Peyer's patch (tissue), 4 donors: Measurements from ENCODE around the gene ZBBX.
A peak's percentile ranks its signal among the peaks of the same experiment; 100 is the strongest.

Experiments used
- CTCF ChIP-seq, 6 experiments: fragments of 450-650 bp in 4 of 6; fragments of 200-600 bp in 2 of 6; sonication (generic) in 1 of 6; IDR thresholded peaks; one replicate each; pipeline ENCODE4 v1.5.1; 2017 to 2019; ENCODE audit warnings: antibody characterized with exemption in 6 of 6, mild to moderate bottlenecking in 3 of 6, moderate library complexity in 1 of 6
- POLR2A ChIP-seq, 2 donors: fragments of 450-650 bp; IDR thresholded peaks; one replicate each; pipeline ENCODE4 v1.5.1; 2017; ENCODE audit warnings: antibody characterized with exemption in 2 of 2, mild to moderate bottlenecking in 2 of 2, moderate library complexity in 2 of 2

GRCh38 chr3:167304077-167304476 lies 76.0 kb downstream of the ZBBX start:
- TF ChIP-seq POLR2A (IDR thresholded peaks at IDR 0.05) (no peak), CTCF (IDR thresholded peaks at IDR 0.05) (peak in 1 of 6 experiments; percentile 27)
